ENCODE results near the gene SMYD5.

The SMYD5 gene

GRCh38 chr2:73250872-73251846, 37.1 kb downstream of the SMYD5 start:
- H3K36me3 ChIP-seq (ENCODE audit: control insufficient read depth in 4 of 4, insufficient read depth in 4 of 4, low read length in 3 of 4), result peaks cover 35 to 94% (median 81%) of the 10 kb centered on the region in 4 experiments
- peaks cover 0 to 8% (median 0%) of the 10 kb centered on the region in 4 experiments for H3K4me1 ChIP-seq (ENCODE audit: control extremely low read depth in 1 of 4, control insufficient read depth in 4 of 4, insufficient read depth in 4 of 4, low read length in 3 of 4)
- WGBS (ENCODE audit: insufficient coverage), result 97% methylated on average over 12 of the region's 17 CpGs
- POLR2A ChIA-PET, result no interaction called here
- H3K27me3 ChIP-seq (replicated peaks in 2 of 5; ENCODE audit: control insufficient read depth in 4 of 5, insufficient read depth in 5 of 5, low read length in 4 of 5), result no peaks in the 10 kb centered on the region
- DNase-seq, result no peak
- H3K27ac ChIP-seq (ENCODE audit: insufficient read depth in 1 of 2, low read depth in 1 of 2, low read length in 2 of 2, poor library complexity in 1 of 2, severe bottlenecking in 2 of 2), result no peak overlapping the region
- no peak overlapping the region for H3K4me3 ChIP-seq (ENCODE audit: control insufficient read depth in 1 of 7, extremely low read depth in 1 of 7, insufficient read depth in 4 of 7, low read depth in 2 of 7, low read length in 6 of 7)
- CTCF ChIA-PET, result interaction anchor here (1.3 to 5.4 kb wide), 3 partner anchors 11 to 39 kb away, joined by 5 to 25 read pairs (median 5); no protein-coding TSS in a partner anchor
- no peaks in the 10 kb centered on the region for H3K9me3 ChIP-seq (ENCODE audit: control extremely low read depth in 1 of 5, control insufficient read depth in 4 of 5, insufficient read depth in 2 of 5, low read depth in 1 of 5, low read length in 4 of 5)

- Histone ChIP-seq H3K27me3 (replicated peaks in 2 of 5; ENCODE audit: control insufficient read depth in 4 of 5, insufficient read depth in 5 of 5, low read length in 4 of 5) (no peaks in the 10 kb centered on the region), H3K9me3 (ENCODE audit: control extremely low read depth in 1 of 5, control insufficient read depth in 4 of 5, insufficient read depth in 2 of 5, low read depth in 1 of 5, low read length in 4 of 5) (no peaks in the 10 kb centered on the region), H3K4me1 (ENCODE audit: control extremely low read depth in 1 of 4, control insufficient read depth in 4 of 4, insufficient read depth in 4 of 4, low read length in 3 of 4) (peaks cover 0 to 8% (median 0%) of the 10 kb centered on the region in 4 experiments), H3K27ac (ENCODE audit: insufficient read depth in 1 of 2, low read depth in 1 of 2, low read length in 2 of 2, poor library complexity in 1 of 2, severe bottlenecking in 2 of 2) (peak overlapping the region in 1 of 2 experiments; percentile 51), H3K36me3 (ENCODE audit: control insufficient read depth in 4 of 4, insufficient read depth in 4 of 4, low read length in 3 of 4) (peaks cover 29 to 83% (median 69%) of the 10 kb centered on the region in 4 experiments), H3K4me3 (ENCODE audit: control insufficient read depth in 1 of 7, extremely low read depth in 1 of 7, insufficient read depth in 4 of 7, low read depth in 2 of 7, low read length in 6 of 7) (no peak overlapping the region)
- ChIA-PET CTCF (interaction anchor here (1.0 to 5.4 kb wide), 4 partner anchors 8 to 38 kb away, joined by 3 to 25 read pairs (median 5); no protein-coding TSS in a partner anchor), POLR2A (no interaction called here)
- WGBS (ENCODE audit: insufficient coverage), result 94% methylated on average over 12 of the region's 17 CpGs
- DNase-seq, result no peak
Measured at GRCh38 chr2:73252238-73253027, 38.4 kb downstream of the SMYD5 start.

DNA sequence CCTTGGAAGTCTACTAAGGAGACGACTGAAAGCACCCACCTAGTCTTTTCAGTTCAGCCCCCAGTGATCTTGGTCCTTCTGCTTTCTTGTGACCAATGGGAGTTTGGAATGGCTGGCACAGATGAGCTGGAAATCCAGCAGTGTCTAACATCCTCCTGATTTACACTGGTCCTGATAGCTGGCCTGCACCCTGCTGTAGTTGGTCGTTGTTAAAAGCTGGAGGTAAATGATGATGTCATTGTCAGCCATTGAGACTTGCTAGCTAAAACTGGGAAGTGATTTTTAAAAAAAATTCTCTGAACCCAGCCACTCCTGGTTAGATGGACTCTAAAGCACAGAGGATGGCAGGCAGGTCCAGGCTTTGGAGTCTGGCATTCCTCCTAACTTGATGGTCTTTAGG, 39.4 kb downstream of the SMYD5 start:
- peaks cover 0 to 16% (median 0%) of the 10 kb centered on the region in 4 experiments for H3K4me1 ChIP-seq (ENCODE audit: control extremely low read depth in 1 of 4, control insufficient read depth in 4 of 4, insufficient read depth in 4 of 4, low read length in 3 of 4)
- no peak overlapping the region for H3K27ac ChIP-seq (ENCODE audit: insufficient read depth in 1 of 2, low read depth in 1 of 2, low read length in 2 of 2, poor library complexity in 1 of 2, severe bottlenecking in 2 of 2)
- 33% methylated on average over 1 of the region's 2 CpGs for WGBS (ENCODE audit: insufficient coverage)
- no peaks in the 10 kb centered on the region for H3K9me3 ChIP-seq (ENCODE audit: control extremely low read depth in 1 of 5, control insufficient read depth in 4 of 5, insufficient read depth in 2 of 5, low read depth in 1 of 5, low read length in 4 of 5)
- no peak overlapping the region for H3K4me3 ChIP-seq (ENCODE audit: control insufficient read depth in 1 of 7, extremely low read depth in 1 of 7, insufficient read depth in 4 of 7, low read depth in 2 of 7, low read length in 6 of 7)
- ChIA-PET POLR2A (no interaction called here), CTCF (interaction anchor here (0.7 to 5.4 kb wide), 7 partner anchors 9 to 360 kb away, joined by 3 to 25 read pairs (median 3); no protein-coding TSS in a partner anchor)
- no peaks in the 10 kb centered on the region for H3K27me3 ChIP-seq (replicated peaks in 2 of 5; ENCODE audit: control insufficient read depth in 4 of 5, insufficient read depth in 5 of 5, low read length in 4 of 5)
- no peak for DNase-seq
- H3K36me3 ChIP-seq (ENCODE audit: control insufficient read depth in 4 of 4, insufficient read depth in 4 of 4, low read length in 3 of 4), result peaks cover 29 to 84% (median 65%) of the 10 kb centered on the region in 4 experiments

GRCh38 chr2:73253901-73254300, 39.9 kb downstream of the SMYD5 start:
- H3K27ac ChIP-seq (ENCODE audit: insufficient read depth in 1 of 2, low read depth in 1 of 2, low read length in 2 of 2, poor library complexity in 1 of 2, severe bottlenecking in 2 of 2), result no peak overlapping the region
- H3K4me3 ChIP-seq (ENCODE audit: control insufficient read depth in 1 of 7, extremely low read depth in 1 of 7, insufficient read depth in 4 of 7, low read depth in 2 of 7, low read length in 6 of 7), result no peak overlapping the region
- H3K9me3 ChIP-seq (ENCODE audit: control extremely low read depth in 1 of 5, control insufficient read depth in 4 of 5, insufficient read depth in 2 of 5, low read depth in 1 of 5, low read length in 4 of 5), result no peaks in the 10 kb centered on the region
- DNase-seq, result peak in 2 of 3 donors; percentile 28 to 35
- H3K4me1 ChIP-seq (ENCODE audit: control extremely low read depth in 1 of 4, control insufficient read depth in 4 of 4, insufficient read depth in 4 of 4, low read length in 3 of 4), result peaks cover 0 to 18% (median 0%) of the 10 kb centered on the region in 4 experiments
- ChIA-PET CTCF (interaction anchor here (0.7 to 5.4 kb wide), 7 partner anchors 9 to 360 kb away, joined by 3 to 25 read pairs (median 3); no protein-coding TSS in a partner anchor), POLR2A (no interaction called here)
- WGBS (ENCODE audit: insufficient coverage), result 100% methylated on average over 3 of the region's 3 CpGs
- peaks cover 28 to 84% (median 63%) of the 10 kb centered on the region in 4 experiments for H3K36me3 ChIP-seq (ENCODE audit: control insufficient read depth in 4 of 4, insufficient read depth in 4 of 4, low read length in 3 of 4)
- no peaks in the 10 kb centered on the region for H3K27me3 ChIP-seq (replicated peaks in 2 of 5; ENCODE audit: control insufficient read depth in 4 of 5, insufficient read depth in 5 of 5, low read length in 4 of 5)

DNA sequence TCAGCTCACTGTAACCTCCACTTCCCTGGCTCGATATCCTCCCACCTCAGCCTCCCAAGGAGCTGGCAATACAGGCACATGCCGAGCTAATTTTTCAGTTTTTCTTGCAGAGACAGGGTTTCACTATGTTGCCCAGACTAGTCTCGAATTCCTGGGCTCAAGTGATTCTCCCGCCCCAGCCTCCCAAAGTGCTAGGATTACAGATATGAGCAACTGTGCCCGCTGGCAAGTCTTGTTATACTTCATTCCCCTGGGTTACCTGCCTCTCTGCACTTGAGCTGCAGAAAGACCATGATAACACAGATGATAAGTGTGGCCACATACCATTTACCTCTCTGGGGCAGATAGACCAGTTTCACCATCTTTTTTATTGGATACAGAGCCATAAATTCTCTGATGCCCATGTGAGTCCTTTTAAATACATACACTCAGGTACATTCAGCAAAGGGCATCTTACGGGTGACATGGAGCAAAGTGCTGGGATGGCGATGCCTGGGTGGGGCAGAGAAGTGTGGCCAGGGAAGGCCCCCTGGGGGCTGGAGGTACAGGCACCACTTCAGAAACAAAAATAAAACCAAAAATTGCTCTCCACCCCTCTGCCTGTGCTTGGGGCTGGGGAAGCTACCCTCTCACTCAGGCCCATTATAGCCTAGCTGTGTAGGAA, 40.4 kb downstream of the SMYD5 start:
- Histone ChIP-seq H3K27me3 (replicated peaks in 2 of 5; ENCODE audit: control insufficient read depth in 4 of 5, insufficient read depth in 5 of 5, low read length in 4 of 5) (no peaks in the 10 kb centered on the region), H3K36me3 (ENCODE audit: control insufficient read depth in 4 of 4, insufficient read depth in 4 of 4, low read length in 3 of 4) (peaks cover 23 to 84% (median 61%) of the 10 kb centered on the region in 4 experiments), H3K27ac (ENCODE audit: insufficient read depth in 1 of 2, low read depth in 1 of 2, low read length in 2 of 2, poor library complexity in 1 of 2, severe bottlenecking in 2 of 2) (no peak overlapping the region), H3K4me3 (ENCODE audit: control insufficient read depth in 1 of 7, extremely low read depth in 1 of 7, insufficient read depth in 4 of 7, low read depth in 2 of 7, low read length in 6 of 7) (no peak overlapping the region), H3K4me1 (ENCODE audit: control extremely low read depth in 1 of 4, control insufficient read depth in 4 of 4, insufficient read depth in 4 of 4, low read length in 3 of 4) (peaks cover 0 to 18% (median 0%) of the 10 kb centered on the region in 4 experiments), H3K9me3 (ENCODE audit: control extremely low read depth in 1 of 5, control insufficient read depth in 4 of 5, insufficient read depth in 2 of 5, low read depth in 1 of 5, low read length in 4 of 5) (no peaks in the 10 kb centered on the region)
- WGBS (ENCODE audit: insufficient coverage), result 99% methylated on average over 5 of the region's 7 CpGs
- CTCF ChIA-PET, result interaction anchor here (0.7 to 5.4 kb wide), 5 partner anchors 10 to 361 kb away, joined by 3 to 25 read pairs (median 6); no protein-coding TSS in a partner anchor
- POLR2A ChIA-PET, result no interaction called here
- DNase-seq, result no peak

DNA sequence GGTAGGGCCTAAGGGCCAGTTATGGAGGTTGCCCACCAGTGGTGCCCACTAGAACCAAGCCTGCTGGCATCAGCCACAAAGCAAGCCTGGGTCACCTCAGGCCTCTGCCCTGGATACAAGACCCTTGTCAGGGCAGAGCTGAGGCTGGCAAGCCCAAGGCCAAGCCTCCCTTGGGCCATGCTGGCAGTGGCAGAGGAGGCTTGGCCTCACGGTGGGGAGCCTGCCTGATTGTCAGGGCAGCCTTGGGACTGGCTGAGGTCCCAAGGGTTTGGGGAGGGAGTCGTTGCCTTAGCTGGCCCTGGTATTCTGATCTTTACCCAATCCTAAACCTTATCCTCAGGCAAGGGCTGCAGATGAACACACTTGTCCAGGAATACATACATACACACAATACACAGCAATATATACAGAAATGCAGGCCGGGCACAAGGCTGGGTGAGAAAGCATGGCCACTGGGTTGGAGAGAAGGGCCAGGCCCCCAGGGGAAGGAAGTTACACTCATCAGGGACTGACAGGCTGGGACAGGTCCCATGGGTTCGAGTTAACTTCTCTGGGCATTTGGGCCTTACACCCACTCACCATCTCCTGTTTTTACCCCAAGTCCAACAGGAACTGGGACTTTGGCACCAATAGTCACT, 41.1 kb downstream of the SMYD5 start:
- WGBS (ENCODE audit: insufficient coverage), result 86% methylated on average over 2 of the region's 4 CpGs
- Histone ChIP-seq H3K4me1 (ENCODE audit: control extremely low read depth in 1 of 4, control insufficient read depth in 4 of 4, insufficient read depth in 4 of 4, low read length in 3 of 4) (peaks cover 0 to 18% (median 0%) of the 10 kb centered on the region in 4 experiments), H3K4me3 (ENCODE audit: control insufficient read depth in 1 of 7, extremely low read depth in 1 of 7, insufficient read depth in 4 of 7, low read depth in 2 of 7, low read length in 6 of 7) (no peak overlapping the region), H3K27ac (ENCODE audit: insufficient read depth in 1 of 2, low read depth in 1 of 2, low read length in 2 of 2, poor library complexity in 1 of 2, severe bottlenecking in 2 of 2) (no peak overlapping the region), H3K36me3 (ENCODE audit: control insufficient read depth in 4 of 4, insufficient read depth in 4 of 4, low read length in 3 of 4) (peaks cover 21 to 84% (median 58%) of the 10 kb centered on the region in 4 experiments), H3K9me3 (ENCODE audit: control extremely low read depth in 1 of 5, control insufficient read depth in 4 of 5, insufficient read depth in 2 of 5, low read depth in 1 of 5, low read length in 4 of 5) (no peaks in the 10 kb centered on the region), H3K27me3 (replicated peaks in 2 of 5; ENCODE audit: control insufficient read depth in 4 of 5, insufficient read depth in 5 of 5, low read length in 4 of 5) (no peaks in the 10 kb centered on the region)
- ChIA-PET POLR2A (no interaction called here), CTCF (interaction anchor here (5.4 kb wide), 1 partner anchor 35 kb away, joined by 25 read pairs; no protein-coding TSS in a partner anchor)
- no peak for DNase-seq
